CD4-positive, alpha-beta T cell (primary cell): ENCODE results near the gene ABCG8. TPM values are rescaled to one million over a fixed set of nuclear protein-coding genes. Genes with fewer than 3 reads are reported as not detected.

ENCODE experiments used
- ATAC-seq: fragments of 200-7000 bp; cut with Tn5 transposase; one replicate; pipeline ENCODE4 v1.10.0; 2022; ENCODE audit warnings: mild to moderate bottlenecking; ENCODE audit not compliant: poor library complexity
- CTCF ChIA-PET: fragments of 350-600 bp; sonication (Branson Sonifier 250); formaldehyde crosslinking; loops from one replicate; lab custom pipeline; 2021; ENCODE audit warnings: antibody characterized with exemption, inconsistent platforms; lab: Charles Lee
- POLR2A ChIA-PET: fragments of 350-600 bp; sonication (Branson Sonifier 250); formaldehyde crosslinking; loops from one replicate; lab custom pipeline; 2021; ENCODE audit warnings: antibody characterized with exemption, inconsistent platforms; lab: Charles Lee
- DNase-seq, 14 experiments: peaks; one replicate each; pipeline ENCODE4 v3.0.0-alpha.2; 2013 to 2020; ENCODE audit warnings: mixed read lengths in 2 of 14
- H3K27ac ChIP-seq, 2 donors: one replicate each; pipeline versions ENCODE4 v1.5.1 to v1.7.0; 2013; ENCODE audit warnings: low read length in 2 of 2, low read depth in 1 of 2, mild to moderate bottlenecking in 1 of 2
- H3K27me3 ChIP-seq, 2 experiments: 1 replicate in 1 of 2; 2 replicates in 1 of 2; pipeline versions ENCODE4 v1.6.1 to v1.7.0; 2013; ENCODE audit warnings: low read length in 2 of 2, control low read depth in 1 of 2, mild to moderate bottlenecking in 1 of 2, moderate library complexity in 1 of 2; ENCODE audit not compliant: insufficient read depth in 2 of 2, control insufficient read depth in 1 of 2
- H3K36me3 ChIP-seq: one replicate; pipeline ENCODE4 v1.6.1; 2013; ENCODE audit warnings: low read length, control low read depth; ENCODE audit not compliant: insufficient read depth
- H3K4me1 ChIP-seq: one replicate; pipeline ENCODE4 v1.6.1; 2013; ENCODE audit warnings: low read length, control low read depth; ENCODE audit not compliant: insufficient read depth
- H3K4me3 ChIP-seq: one replicate; pipeline ENCODE4 v1.5.1; 2013; ENCODE audit warnings: mild to moderate bottlenecking, low read length, moderate library complexity
- H3K9me3 ChIP-seq, 2 experiments: 1 replicate in 1 of 2; 2 replicates in 1 of 2; pipeline versions ENCODE4 v1.6.1 to v1.7.0; 2013; ENCODE audit warnings: low read length in 2 of 2, mild to moderate bottlenecking in 2 of 2, control low read depth in 1 of 2, moderate library complexity in 1 of 2; ENCODE audit not compliant: control insufficient read depth in 1 of 2, insufficient read depth in 1 of 2
- H3K27ac Mint-ChIP-seq: one replicate; pipeline ENCODE4 v1.8.0; 2020; ENCODE audit warnings: mixed read lengths
- H3K27me3 Mint-ChIP-seq: one replicate; pipeline ENCODE4 v1.8.0; 2021; ENCODE audit warnings: mixed read lengths
- H3K36me3 Mint-ChIP-seq: one replicate; pipeline ENCODE4 v1.8.0; 2021; ENCODE audit warnings: low read depth, mixed read lengths
- H3K4me1 Mint-ChIP-seq: one replicate; pipeline ENCODE4 v1.8.0; 2021; ENCODE audit warnings: low read depth, mixed read lengths
- H3K4me3 Mint-ChIP-seq: one replicate; pipeline ENCODE4 v1.8.0; 2020; ENCODE audit warnings: mild to moderate bottlenecking, mixed read lengths
- H3K9me3 Mint-ChIP-seq: one replicate; pipeline ENCODE4 v1.8.0; 2020; ENCODE audit warnings: mixed read lengths
- intact Hi-C, 2 experiments: fragments of 100-400 bp; cut with DNase I in 1 of 2; cut with micrococcal nuclease in 1 of 2; formaldehyde crosslinking; loops; one replicate each; pipeline versions ENCODE4 v1.15.1 to v1.9.0; 2023 to 2025; cut with DNase I, micrococcal nuclease
- total RNA-seq, 174 experiments: library from RNA in 2 of 174; stranded (reverse) in 2 of 174; gene quantifications; one replicate each; pipeline ENCODE4 v1.2.3 and lab custom pipeline; 2021 to 2026
- TF ChIP-seq, protein P1 (sequence below): fragments of 200-600 bp; IDR thresholded peaks from one replicate; pipeline ENCODE4 v1.8.0; 2022; ENCODE audit warnings: antibody characterized with exemption, mild to moderate bottlenecking

Gene ABCG8
- total RNA-seq, 2 experiments from 2014 or later, result not detected

DNA sequence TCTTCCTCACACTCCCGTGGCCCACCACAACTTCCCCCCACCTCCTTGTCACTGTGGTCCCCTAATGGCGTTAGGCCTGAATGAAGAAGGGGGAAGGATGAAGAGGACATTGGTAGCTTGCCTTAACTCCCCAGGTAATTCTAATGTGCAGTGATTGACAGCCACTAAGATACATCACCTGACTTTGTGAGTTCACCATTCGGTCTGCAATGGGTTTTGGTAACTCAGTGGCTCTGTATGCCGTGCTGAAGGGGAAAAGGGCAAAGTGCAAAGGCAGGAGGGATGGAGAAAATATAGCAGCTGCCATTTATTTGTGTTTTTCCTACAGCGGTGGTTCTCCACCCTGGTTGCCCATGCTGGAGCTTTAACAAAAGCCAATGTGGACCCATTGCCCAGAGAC is 42.2 kb downstream of the ABCG8 start:
- ATAC-seq, result no peak
- TF ChIP-seq, protein P1, sequence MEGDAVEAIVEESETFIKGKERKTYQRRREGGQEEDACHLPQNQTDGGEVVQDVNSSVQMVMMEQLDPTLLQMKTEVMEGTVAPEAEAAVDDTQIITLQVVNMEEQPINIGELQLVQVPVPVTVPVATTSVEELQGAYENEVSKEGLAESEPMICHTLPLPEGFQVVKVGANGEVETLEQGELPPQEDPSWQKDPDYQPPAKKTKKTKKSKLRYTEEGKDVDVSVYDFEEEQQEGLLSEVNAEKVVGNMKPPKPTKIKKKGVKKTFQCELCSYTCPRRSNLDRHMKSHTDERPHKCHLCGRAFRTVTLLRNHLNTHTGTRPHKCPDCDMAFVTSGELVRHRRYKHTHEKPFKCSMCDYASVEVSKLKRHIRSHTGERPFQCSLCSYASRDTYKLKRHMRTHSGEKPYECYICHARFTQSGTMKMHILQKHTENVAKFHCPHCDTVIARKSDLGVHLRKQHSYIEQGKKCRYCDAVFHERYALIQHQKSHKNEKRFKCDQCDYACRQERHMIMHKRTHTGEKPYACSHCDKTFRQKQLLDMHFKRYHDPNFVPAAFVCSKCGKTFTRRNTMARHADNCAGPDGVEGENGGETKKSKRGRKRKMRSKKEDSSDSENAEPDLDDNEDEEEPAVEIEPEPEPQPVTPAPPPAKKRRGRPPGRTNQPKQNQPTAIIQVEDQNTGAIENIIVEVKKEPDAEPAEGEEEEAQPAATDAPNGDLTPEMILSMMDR, result no peak
- no peaks in the 10 kb centered on the region for H3K36me3 ChIP-seq
- peaks cover 6% of the 10 kb centered on the region for H3K4me1 ChIP-seq
- no peaks in the 10 kb centered on the region for H3K27me3 ChIP-seq
- DNase-seq, result no peak
- ChIA-PET CTCF (no interaction called here), POLR2A (no interaction called here)
- no peak overlapping the region for H3K4me3 ChIP-seq
- H3K36me3 Mint-ChIP-seq, result no peaks in the 10 kb centered on the region
- H3K9me3 Mint-ChIP-seq, result no peaks in the 10 kb centered on the region
- H3K9me3 ChIP-seq, result no peaks in the 10 kb centered on the region
- no peak overlapping the region for H3K27ac ChIP-seq
- intact Hi-C loops, result no loop called here
- H3K4me1 Mint-ChIP-seq, result peaks cover 9% of the 10 kb centered on the region
- H3K4me3 Mint-ChIP-seq, result no peak overlapping the region
- peaks cover 25% of the 10 kb centered on the region for H3K27me3 Mint-ChIP-seq
- no peak overlapping the region for H3K27ac Mint-ChIP-seq

DNA sequence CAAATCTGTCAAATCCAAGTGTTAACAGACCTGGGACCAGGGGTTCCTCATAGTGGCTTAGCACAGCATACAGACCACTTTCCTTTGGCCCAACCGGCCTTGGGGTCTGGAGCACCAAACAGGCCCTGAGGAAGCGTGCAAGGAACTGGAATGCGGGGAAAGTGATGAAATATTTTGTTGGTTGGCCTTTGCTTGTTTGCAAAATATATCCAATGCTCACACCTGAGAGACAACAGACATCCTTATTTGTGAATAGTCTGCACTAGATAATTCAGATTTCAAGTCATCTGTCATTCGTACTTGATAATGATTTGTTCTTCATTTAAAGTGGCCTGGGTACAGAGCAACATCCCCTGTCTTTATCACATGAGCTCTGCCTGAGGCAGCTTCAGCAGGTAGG is 43.5 kb downstream of the ABCG8 start:
- Histone ChIP-seq H3K4me3 (no peak overlapping the region), H3K27me3 (no peaks in the 10 kb centered on the region), H3K27ac (no peak overlapping the region), H3K4me1 (peaks cover 6% of the 10 kb centered on the region), H3K9me3 (no peaks in the 10 kb centered on the region), H3K36me3 (peaks cover 2% of the 10 kb centered on the region)
- DNase-seq (no peak), ATAC-seq (no peak)
- Mint-ChIP-seq H3K9me3 (no peaks in the 10 kb centered on the region), H3K36me3 (peaks cover 10% of the 10 kb centered on the region), H3K4me1 (peaks cover 9% of the 10 kb centered on the region), H3K27me3 (peaks cover 12% of the 10 kb centered on the region), H3K27ac (no peak overlapping the region), H3K4me3 (no peak overlapping the region)
- TF ChIP-seq, protein P1, result no peak
- intact Hi-C loops, result no loop called here
- ChIA-PET POLR2A (no interaction called here), CTCF (no interaction called here)

DNA sequence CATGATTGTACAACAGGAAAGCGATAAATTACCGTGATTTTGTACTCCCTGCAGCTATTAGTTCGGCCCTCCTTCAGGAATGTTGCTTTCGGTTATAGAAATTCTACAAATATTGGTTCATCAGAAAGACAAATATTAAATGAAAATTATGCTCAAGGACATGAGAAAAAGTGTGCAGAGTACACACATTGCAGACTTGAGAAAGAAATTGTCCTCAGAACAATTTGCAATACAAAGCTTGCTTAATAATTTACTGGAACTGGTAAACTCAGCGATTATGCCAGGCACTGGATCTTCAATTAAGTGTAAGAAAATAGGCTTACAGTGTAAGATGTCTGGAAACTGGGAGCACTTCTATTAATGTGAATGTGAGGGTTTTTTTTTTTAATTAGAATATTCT is 45.9 kb downstream of the ABCG8 start:
- Mint-ChIP-seq H3K27me3 (no peaks in the 10 kb centered on the region), H3K27ac (no peak overlapping the region), H3K9me3 (no peaks in the 10 kb centered on the region), H3K36me3 (peaks cover 34% of the 10 kb centered on the region), H3K4me1 (no peaks in the 10 kb centered on the region), H3K4me3 (no peak overlapping the region)
- intact Hi-C loops, result no loop called here
- POLR2A ChIA-PET, result no interaction called here
- H3K36me3 ChIP-seq, result peaks cover 24% of the 10 kb centered on the region
- no peak for ATAC-seq
- CTCF ChIA-PET, result no interaction called here
- TF ChIP-seq, protein P1, result no peak
- no peak for DNase-seq
- H3K9me3 ChIP-seq, result no peaks in the 10 kb centered on the region
- H3K27ac ChIP-seq, result no peak overlapping the region
- H3K4me3 ChIP-seq, result no peak overlapping the region
- no peaks in the 10 kb centered on the region for H3K27me3 ChIP-seq
- H3K4me1 ChIP-seq, result no peaks in the 10 kb centered on the region
